GM20000 (cell line): ENCODE data around the gene SLC18A2.
"Not testable (repeated sequence)": the region's sequence is repeated elsewhere in the genome, so short reads cannot be mapped to it uniquely, and the experiment has no call there.

Experiments used
- DNase-seq: peaks from one replicate; pipeline ENCODE4 v3.0.0; 2012; ENCODE audit warnings: low spot score
- CTCF ChIP-seq: IDR thresholded peaks from 2 replicates; pipeline ENCODE4 v1.5.1; 2012; ENCODE audit warnings: mild to moderate bottlenecking, control low read depth; ENCODE audit errors: extremely low read depth, missing control alignments

The SLC18A2 gene

DNA sequence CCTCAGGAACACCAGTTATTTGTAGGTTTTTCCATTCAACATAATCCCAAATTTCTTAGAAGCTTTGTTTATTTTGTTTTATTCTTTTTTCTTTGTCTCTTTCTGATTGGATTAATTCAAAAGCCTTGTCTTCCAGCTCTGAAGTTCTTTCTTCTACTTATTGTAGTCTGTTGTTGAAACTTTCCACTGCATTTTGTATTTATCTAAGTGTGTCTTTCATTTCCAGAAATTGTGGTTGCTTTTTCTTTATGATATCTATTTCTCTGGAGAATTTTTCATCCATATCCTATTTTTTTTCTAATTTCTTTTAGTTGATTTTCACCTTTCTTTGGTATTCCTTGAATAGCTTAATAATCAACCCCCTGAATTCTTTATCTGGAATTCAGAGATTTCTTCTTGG is 58.5 kb downstream of the SLC18A2 start:
- no peak for DNase-seq
- no peak for TF ChIP-seq CTCF

DNA sequence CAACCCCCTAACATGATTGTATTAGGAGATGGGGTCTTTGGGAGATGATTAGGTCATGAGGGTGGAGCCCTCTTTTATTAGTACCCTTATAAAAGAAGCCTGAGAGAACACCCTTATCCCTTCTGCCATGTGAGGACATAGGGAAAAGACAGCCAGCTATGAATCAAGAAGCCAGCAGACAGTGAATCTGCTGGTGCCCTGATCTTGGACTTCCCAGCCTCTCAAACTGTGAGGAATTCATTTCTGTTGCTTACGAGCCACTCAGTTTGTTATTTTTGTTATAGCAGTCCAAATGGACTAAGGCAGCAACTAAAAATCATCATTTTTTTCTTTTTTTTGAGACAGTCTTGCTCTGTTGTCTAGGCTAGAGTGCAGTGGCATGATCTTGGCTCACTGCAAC is 59.8 kb downstream of the SLC18A2 start:
- DNase-seq, result no peak
- no peak for TF ChIP-seq CTCF

- not testable (repeated sequence) for DNase-seq
Measured at GRCh38 chr10:117303451-117303850, 62.5 kb downstream of the SLC18A2 start.

DNA sequence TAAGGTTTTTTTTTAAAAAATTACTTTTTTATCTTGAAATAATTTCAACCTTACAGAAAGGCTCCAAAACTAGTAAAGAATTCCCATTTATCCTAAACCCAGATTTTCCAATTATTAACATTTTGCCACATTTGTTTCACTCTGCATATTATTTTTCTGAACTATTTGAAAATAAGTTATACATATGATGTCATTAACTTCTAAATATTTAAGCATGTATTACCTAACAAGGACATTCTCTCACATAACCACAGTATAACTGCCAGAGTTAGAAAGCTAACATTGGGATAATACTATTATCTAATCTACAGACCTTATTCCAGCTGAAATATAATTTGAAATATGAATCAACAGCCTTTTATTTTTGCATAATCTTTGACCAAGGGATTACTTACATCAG is 65.8 kb downstream of the SLC18A2 start:
- no peak for DNase-seq

GRCh38 chr10:117311261-117311660 is 70.3 kb downstream of the SLC18A2 start:
- DNase-seq, result no peak

More for the DNA sequence above, 65.8 kb downstream of the SLC18A2 start:
- TF ChIP-seq CTCF, result no peak

DNA sequence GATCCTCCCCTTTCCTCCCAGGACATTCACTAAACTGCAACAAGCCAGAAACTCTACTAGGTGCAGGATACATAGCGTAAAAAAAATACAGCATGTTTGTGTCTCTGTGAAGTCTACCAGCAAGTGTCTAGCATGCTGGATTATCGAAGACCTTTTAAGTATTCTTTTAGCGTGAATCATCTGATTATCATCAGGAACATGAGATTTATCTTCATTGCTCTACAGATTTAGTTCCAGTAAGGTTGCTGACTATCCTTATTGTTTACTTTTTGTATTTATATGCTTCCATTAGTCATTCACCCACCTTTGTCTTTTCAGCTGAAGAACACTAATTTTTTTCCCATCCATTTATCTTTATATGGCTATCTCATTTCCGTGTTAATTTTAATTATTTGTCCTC is 71.5 kb downstream of the SLC18A2 start:
- no peak for DNase-seq
- TF ChIP-seq CTCF, result no peak

More at GRCh38 chr10:117311261-117311660, 70.3 kb downstream of the SLC18A2 start:
- TF ChIP-seq CTCF, result no peak

DNA sequence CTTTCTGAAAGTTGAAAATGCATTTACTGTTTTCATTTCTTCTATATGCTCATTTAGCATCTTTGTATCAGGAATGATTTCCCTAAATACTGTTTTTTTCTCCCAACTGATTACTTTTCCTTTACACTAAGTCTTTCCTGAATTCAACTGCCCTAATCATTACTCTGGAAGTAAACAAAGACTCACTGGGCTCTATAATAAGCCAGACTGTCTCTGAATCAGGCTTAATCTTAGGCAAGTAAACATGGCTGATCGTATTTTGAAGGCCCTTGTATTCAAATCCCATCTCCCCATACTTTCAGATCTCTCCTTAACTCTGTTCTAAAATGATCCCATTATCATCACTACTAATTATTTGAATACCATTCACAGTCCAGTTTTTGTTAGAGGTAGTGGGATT is 72.7 kb downstream of the SLC18A2 start:
- DNase-seq, result no peak
- TF ChIP-seq CTCF, result no peak

DNA sequence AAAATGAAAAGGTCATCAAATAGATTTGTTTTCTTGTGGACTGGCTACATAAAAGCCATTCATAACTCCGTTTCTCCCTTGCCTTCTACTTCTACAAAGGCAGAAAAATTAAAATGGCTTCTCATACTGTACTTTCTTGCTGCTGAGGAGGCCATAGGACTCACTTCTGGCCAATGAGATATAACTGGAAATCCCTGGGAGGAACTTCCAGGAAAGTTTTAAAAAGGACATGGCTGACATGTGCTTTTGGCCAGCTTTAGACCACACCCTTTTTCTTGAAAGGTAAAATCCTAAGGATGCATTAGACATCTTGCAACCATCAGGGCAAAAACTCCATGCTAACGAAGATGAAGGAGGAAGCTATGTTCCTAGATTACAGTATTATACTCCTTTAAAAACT is 75.8 kb downstream of the SLC18A2 start:
- TF ChIP-seq CTCF, result no peak
- DNase-seq, result no peak
